Measurements from ENCODE around the gene DNLZ. TPM values are rescaled to one million over a fixed set of nuclear protein-coding genes. Genes with fewer than 3 reads are reported as not detected.
"Not testable (repeated sequence)": the region's sequence is repeated elsewhere in the genome, so short reads cannot be mapped to it uniquely, and the experiment has no call there.

Gene DNLZ
- total and polyA plus RNA-seq, 8 donors, result 10.1 to 26.8 (median 15.1) TPM

DNA sequence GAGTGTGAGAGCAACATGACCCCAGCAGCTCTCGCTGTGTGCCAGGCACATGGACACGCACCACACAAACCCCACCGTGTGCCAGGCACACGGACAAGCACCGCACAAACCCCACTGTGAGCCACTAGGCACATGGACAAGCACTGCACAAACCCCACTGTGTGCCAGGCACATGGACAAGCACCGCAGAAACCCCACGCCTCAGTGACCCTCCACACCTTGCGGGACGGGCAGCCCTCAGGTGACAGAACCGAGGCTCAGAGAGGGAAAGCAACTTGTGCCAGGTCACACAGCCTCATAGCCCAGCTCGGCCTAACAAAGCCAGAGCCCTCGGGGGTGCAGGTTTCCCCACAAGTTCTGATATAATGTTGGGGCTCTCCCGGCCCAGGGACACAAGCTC is 38.2 kb downstream of the DNLZ start:
- 88 to 91% methylated on average over 13 of the region's 13 CpGs for WGBS, 2 donors
- no peak for TF ChIP-seq CTCF (IDR thresholded peaks at IDR 0.05)
- Histone ChIP-seq H3K27ac (no peak overlapping the region), H3K4me3 (no peak overlapping the region), H3K27me3 (no peaks in the 10 kb centered on the region), H3K36me3 (no peaks in the 10 kb centered on the region), H3K9me3 (no peaks in the 10 kb centered on the region), H3K4me1 (peaks cover 5 to 10% (median 7%) of the 10 kb centered on the region in 3 donors)
- intact Hi-C loops (cut with DNase I), result no loop called here
- ATAC-seq (no peak), DNase-seq (peak in 2 of 6 donors; percentile 26 to 49), FAIRE-seq (no peak)

DNA sequence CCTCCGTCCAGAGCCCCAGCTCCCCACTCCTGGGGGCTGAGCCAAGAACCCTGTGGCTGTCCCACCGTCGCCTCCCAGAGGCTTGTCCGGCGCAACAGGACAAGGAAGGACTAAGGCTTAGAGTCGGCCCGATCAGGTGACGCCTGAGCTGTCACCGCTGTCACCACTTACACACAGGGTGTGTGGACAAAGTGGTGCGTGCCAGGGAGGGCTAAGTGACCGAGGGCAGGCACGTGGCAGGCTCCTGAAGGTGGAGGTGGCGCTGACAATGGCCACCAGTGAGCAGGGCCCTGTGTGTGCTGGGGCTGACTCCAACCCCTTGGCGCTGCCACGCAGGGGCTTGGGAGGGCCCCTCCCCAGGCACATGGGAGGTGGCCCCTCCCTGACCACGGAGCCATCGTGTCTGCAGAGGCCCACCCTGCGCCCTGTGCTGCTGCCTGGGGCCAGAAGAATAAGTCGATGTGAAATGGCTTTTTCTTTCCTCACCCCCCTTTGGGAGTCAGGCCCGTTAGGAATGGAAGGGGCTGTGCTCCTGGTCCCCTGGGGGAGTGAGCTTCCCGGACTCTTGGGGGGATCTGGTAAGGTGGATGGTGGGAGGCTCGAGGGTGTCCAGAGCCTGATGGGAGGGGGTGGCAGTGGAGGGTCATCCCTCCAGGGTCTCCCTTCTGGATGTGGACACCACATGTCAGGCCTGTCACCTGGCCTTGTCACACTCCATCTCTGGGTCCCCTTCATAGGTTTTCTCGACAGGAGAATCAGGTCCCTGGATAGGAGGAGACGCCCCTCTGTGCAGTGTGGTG is 38.8 kb downstream of the DNLZ start:
- H3K9me3 ChIP-seq, result no peaks in the 10 kb centered on the region
- H3K4me3 ChIP-seq, result no peak overlapping the region
- no peaks in the 10 kb centered on the region for H3K36me3 ChIP-seq
- FAIRE-seq (no peak), DNase-seq (peak in 3 of 6 donors; percentile 57 to 83 (median 68)), ATAC-seq (peak; percentile 35 to 69 (median 66))
- H3K27me3 ChIP-seq, result no peaks in the 10 kb centered on the region
- H3K4me1 ChIP-seq, result peaks cover 5 to 10% (median 7%) of the 10 kb centered on the region in 3 donors
- H3K27ac ChIP-seq, result no peak overlapping the region
- TF ChIP-seq CTCF (IDR thresholded peaks at IDR 0.05), result no peak
- intact Hi-C loops (cut with DNase I), result no loop called here
- 46 to 56% methylated on average over 23 to 24 of the region's 24 CpGs for WGBS, 2 donors

- TF ChIP-seq CTCF (IDR thresholded peaks at IDR 0.05), result no peak
- DNase-seq (peak in 2 of 6 donors; percentile 28 to 48), FAIRE-seq (no peak), ATAC-seq (peak in 1 of 4 donors; percentile 11)
- Histone ChIP-seq H3K4me3 (no peak overlapping the region), H3K27me3 (no peaks in the 10 kb centered on the region), H3K27ac (no peak overlapping the region), H3K4me1 (peaks cover 4 to 7% (median 4%) of the 10 kb centered on the region in 3 donors), H3K36me3 (no peaks in the 10 kb centered on the region), H3K9me3 (no peaks in the 10 kb centered on the region)
- WGBS, 2 donors, result 61 to 73% methylated on average over 17 of the region's 17 CpGs
- intact Hi-C loops (cut with DNase I), result no loop called here
These were observed 40.2 kb downstream of the DNLZ start for GRCh38 chr9:136323371-136323789.

DNA sequence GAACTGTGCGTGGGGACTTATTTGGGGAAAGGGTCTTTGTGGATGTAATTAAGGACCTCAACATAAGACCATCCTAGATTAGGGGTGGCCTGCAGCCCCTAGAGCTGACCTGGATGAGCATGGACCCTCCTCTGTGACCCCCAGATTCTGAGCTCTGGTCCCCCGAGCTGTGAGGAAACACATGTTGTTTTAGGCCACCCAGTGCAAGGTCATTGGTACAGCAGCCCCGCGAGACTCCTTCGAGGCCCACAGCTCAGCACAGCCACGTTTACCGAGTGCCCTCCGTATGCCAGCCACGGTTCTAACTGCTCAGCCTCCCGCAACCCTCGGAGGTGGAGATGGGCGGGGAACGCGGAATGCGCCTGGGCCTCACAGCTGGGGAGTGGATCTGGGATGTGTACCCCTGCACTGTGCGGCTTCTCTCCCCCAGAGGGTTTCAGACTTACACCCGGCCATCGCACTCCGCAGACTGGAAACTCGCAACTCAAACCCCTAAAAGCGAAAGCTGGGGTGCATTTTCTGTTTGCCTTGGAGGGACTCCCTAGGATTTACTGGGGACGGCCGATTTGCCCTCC is 40.7 kb downstream of the DNLZ start:
- H3K36me3 ChIP-seq, result no peaks in the 10 kb centered on the region
- H3K27me3 ChIP-seq, result no peaks in the 10 kb centered on the region
- no peak overlapping the region for H3K27ac ChIP-seq
- no peak for TF ChIP-seq CTCF (IDR thresholded peaks at IDR 0.05)
- DNase-seq (peak in 2 of 6 donors; percentile 12 to 26), FAIRE-seq (no peak), ATAC-seq (no peak)
- peaks cover 0 to 3% (median 0%) of the 10 kb centered on the region in 3 donors for H3K4me1 ChIP-seq
- 65 to 81% methylated on average over 23 of the region's 23 CpGs for WGBS, 2 donors
- H3K9me3 ChIP-seq, result no peaks in the 10 kb centered on the region
- intact Hi-C loops (cut with DNase I), result no loop called here
- no peak overlapping the region for H3K4me3 ChIP-seq

DNA sequence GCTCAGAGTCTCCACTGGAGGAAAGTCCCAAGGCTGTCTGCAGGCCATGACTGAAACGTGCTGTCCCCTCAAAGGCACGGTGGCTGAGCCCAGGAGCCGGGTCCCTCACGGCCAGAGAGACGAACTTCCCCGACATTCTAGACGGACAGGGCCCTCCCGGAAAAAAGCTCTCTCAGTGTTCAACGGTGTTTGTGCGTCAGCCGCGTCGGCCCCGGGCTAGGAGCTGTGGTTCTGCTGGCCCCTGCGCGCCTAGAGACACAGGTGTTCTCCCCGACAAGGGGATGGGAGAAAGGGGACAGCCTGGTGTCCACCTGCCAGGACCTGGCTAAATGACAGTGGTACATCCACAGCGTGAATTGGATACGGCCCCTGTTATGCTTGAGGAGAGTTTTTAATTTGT is 42.0 kb downstream of the DNLZ start:
- Histone ChIP-seq H3K27ac (no peak overlapping the region), H3K4me1 (no peaks in the 10 kb centered on the region), H3K27me3 (no peaks in the 10 kb centered on the region), H3K4me3 (no peak overlapping the region), H3K9me3 (no peaks in the 10 kb centered on the region), H3K36me3 (no peaks in the 10 kb centered on the region)
- WGBS, 2 donors, result 82 to 88% methylated on average over 19 of the region's 19 CpGs
- no peak for ATAC-seq
- intact Hi-C loops (cut with DNase I), result no loop called here
- no peak for TF ChIP-seq CTCF (IDR thresholded peaks at IDR 0.05)
- DNase-seq, result peak in 2 of 6 donors; percentile 15 to 29
- no peak for FAIRE-seq

GRCh38 chr9:136320972-136321371 is 42.6 kb downstream of the DNLZ start:
- FAIRE-seq; intact Hi-C loops (cut with DNase I): not testable (repeated sequence)

DNA sequence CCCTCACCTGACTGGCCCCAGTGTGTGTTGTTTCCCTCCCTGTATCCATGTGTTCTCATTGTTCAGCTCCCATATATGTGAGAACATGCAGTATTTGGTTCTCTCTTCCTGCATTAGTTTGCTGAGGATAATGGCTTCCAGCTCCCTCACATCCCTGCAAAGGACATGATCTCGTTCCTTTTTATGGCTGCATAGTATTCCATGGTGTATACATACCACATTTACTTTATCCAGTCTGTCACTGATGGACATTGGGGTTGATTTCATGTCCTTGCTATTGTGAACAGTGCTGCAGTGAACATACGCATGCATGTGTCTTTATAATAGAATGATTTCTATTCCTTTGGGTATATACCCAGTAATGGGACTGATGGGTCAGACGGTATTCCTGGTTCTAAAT is 43.6 kb downstream of the DNLZ start:
- not testable (repeated sequence) for H3K27ac ChIP-seq, H3K27me3 ChIP-seq, DNase-seq, H3K36me3 ChIP-seq, H3K4me1 ChIP-seq, ATAC-seq, H3K9me3 ChIP-seq, H3K4me3 ChIP-seq, FAIRE-seq
- 90% methylated on average over 3 of the region's 3 CpGs for WGBS, 2 donors
- intact Hi-C loops (cut with DNase I), result loop anchor here in 1 of 3 donors (10.0 kb wide), 1 partner anchor 315 kb away; no protein-coding TSS in a partner anchor

More at GRCh38 chr9:136320972-136321371, 42.6 kb downstream of the DNLZ start:
- H3K9me3 ChIP-seq, DNase-seq, ATAC-seq, H3K4me1 ChIP-seq, H3K27ac ChIP-seq, H3K36me3 ChIP-seq, H3K27me3 ChIP-seq, H3K4me3 ChIP-seq: not testable (repeated sequence)

All from pancreas (tissue), 10 donors.